ENCODE data around the gene FOCAD.

Gene FOCAD

GRCh38 chr9:20683351-20684034 lies 566 bp upstream of the FOCAD start:
- DNase-seq (ENCODE audit: low read depth), result peak; percentile 2

- no peak for DNase-seq (ENCODE audit: low read depth)
Measured at GRCh38 chr9:20684875-20685696, 1.0 kb downstream of the FOCAD start.

- no peak for DNase-seq (ENCODE audit: low read depth)
Measured at GRCh38 chr9:20685769-20686168, 1.7 kb downstream of the FOCAD start.

GRCh38 chr9:20689833-20690232 lies 5.8 kb downstream of the FOCAD start:
- DNase-seq (ENCODE audit: low read depth), result no peak

GRCh38 chr9:20692554-20692953 lies 8.5 kb downstream of the FOCAD start:
- DNase-seq (ENCODE audit: low read depth), result no peak

- DNase-seq (ENCODE audit: low read depth), result no peak
Measured at GRCh38 chr9:20693068-20693467, 9.0 kb downstream of the FOCAD start.

GRCh38 chr9:20694248-20694647 lies 10.2 kb downstream of the FOCAD start:
- no peak for DNase-seq (ENCODE audit: low read depth)

- no peak for DNase-seq (ENCODE audit: low read depth)
Measured at GRCh38 chr9:20697021-20697719, 13.1 kb downstream of the FOCAD start.

- no peak for DNase-seq (ENCODE audit: low read depth)
Measured at GRCh38 chr9:20698782-20699181, 14.7 kb downstream of the FOCAD start.

GRCh38 chr9:20701060-20701459 lies 17.0 kb downstream of the FOCAD start:
- DNase-seq (ENCODE audit: low read depth), result no peak

GRCh38 chr9:20702570-20702969 lies 18.5 kb downstream of the FOCAD start:
- no peak for DNase-seq (ENCODE audit: low read depth)

GRCh38 chr9:20703146-20703545 lies 19.1 kb downstream of the FOCAD start:
- no peak for DNase-seq (ENCODE audit: low read depth)

GRCh38 chr9:20707708-20708107 lies 23.6 kb downstream of the FOCAD start:
- DNase-seq (ENCODE audit: low read depth), result no peak

- DNase-seq (ENCODE audit: low read depth), result no peak
Measured at GRCh38 chr9:20713172-20713571, 29.1 kb downstream of the FOCAD start.

GRCh38 chr9:20714442-20715415 lies 30.7 kb downstream of the FOCAD start:
- DNase-seq (ENCODE audit: low read depth), result no peak

GRCh38 chr9:20722221-20722620 lies 38.2 kb downstream of the FOCAD start:
- DNase-seq (ENCODE audit: low read depth), result no peak

GRCh38 chr9:20725675-20726074 lies 41.6 kb downstream of the FOCAD start:
- no peak for DNase-seq (ENCODE audit: low read depth)

GRCh38 chr9:20726144-20726543 lies 42.1 kb downstream of the FOCAD start:
- DNase-seq (ENCODE audit: low read depth), result no peak

GRCh38 chr9:20728493-20729220 lies 44.6 kb downstream of the FOCAD start:
- no peak for DNase-seq (ENCODE audit: low read depth)

GRCh38 chr9:20729523-20729922 lies 45.5 kb downstream of the FOCAD start:
- no peak for DNase-seq (ENCODE audit: low read depth)

GRCh38 chr9:20732118-20732517 lies 48.1 kb downstream of the FOCAD start:
- no peak for DNase-seq (ENCODE audit: low read depth)

All from activated T-helper 1 cell treated with Interleukin-2 at 50 U/mL for 16 hours (primary cell).